ENCODE data around the gene GALNT2.

GALNT2 gene

DNA sequence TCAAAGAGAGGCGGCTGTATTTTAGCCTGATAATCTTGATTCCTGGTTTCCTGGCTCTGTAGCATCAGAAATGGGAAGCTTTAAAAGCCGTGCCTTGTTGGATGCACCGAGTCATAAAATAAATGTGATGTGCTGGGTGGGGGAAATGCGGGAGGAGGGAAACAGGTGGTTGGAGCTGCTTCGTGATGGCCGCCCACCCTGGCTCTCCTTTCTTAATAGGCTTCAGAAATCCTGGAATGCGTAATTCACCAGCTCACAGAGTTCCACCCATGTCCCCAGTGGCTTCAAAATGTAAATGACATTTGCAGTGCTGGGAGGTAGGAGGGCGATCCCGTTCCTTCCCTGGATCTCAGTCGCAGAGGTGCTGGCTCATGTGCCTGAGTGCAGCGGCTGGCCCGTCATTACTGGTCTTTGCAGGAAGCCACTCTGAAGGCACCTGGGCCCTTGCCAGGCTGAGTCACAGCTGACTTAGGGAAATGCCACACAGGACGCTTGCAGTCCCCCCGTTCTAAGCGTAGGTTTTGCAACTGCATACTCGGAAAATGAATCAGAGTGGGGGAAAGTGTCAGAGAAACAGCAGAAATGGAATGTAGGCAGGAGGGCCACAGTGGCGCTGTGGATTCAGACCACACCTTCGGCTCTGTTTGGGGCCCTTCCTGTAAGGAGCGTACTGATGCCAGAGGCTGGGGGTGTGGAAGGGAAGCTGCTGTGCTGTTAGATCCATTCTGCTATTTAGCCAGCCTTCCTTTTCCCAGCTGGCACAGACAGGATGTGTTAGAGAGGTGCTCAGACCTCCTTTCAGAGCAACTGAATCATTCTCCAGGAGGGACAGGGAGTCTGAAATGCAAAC, 37.6 kb downstream of the GALNT2 start:
- peak; percentile 100 for DNase-seq
- in situ Hi-C loops (cut with HindIII; ENCODE audit: low pct_ligation_motif_present, low pct_unique_long_range_greater_than_20kb, low sequenced_read_pairs): no loop called here

- DNase-seq: no peak
- in situ Hi-C loops (cut with HindIII; ENCODE audit: low pct_ligation_motif_present, low pct_unique_long_range_greater_than_20kb, low sequenced_read_pairs): no loop called here
Measured at GRCh38 chr1:230105245-230105753, 38.3 kb downstream of the GALNT2 start.

GRCh38 chr1:230105754-230106625, 39.0 kb downstream of the GALNT2 start:
- in situ Hi-C loops (cut with HindIII; ENCODE audit: low pct_ligation_motif_present, low pct_unique_long_range_greater_than_20kb, low sequenced_read_pairs): no loop called here
- DNase-seq: peak; percentile 96

- in situ Hi-C loops (cut with HindIII; ENCODE audit: low pct_ligation_motif_present, low pct_unique_long_range_greater_than_20kb, low sequenced_read_pairs): no loop called here
- no peak for DNase-seq
Measured at GRCh38 chr1:230107941-230108340, 40.9 kb downstream of the GALNT2 start.

DNA sequence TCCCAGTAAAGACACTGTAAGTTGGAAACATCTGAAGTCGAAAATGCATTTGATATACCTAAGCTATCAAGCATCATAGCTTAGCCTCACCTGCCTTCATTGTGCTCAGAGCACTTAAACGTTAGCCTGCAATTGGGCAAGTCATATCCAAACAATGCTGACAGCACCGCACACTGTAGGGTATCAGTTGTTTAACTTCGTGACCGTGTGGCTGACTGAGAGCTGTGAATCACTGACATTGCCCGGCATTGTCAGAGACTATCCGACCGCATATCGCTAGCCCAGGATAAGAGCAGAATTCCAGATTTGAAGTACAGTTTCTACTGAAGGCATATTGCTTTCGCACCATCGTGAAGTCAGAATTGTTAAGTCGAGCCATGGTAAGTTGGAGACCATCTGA, 41.5 kb downstream of the GALNT2 start:
- DNase-seq: no peak
- in situ Hi-C loops (cut with HindIII; ENCODE audit: low pct_ligation_motif_present, low pct_unique_long_range_greater_than_20kb, low sequenced_read_pairs): no loop called here

DNA sequence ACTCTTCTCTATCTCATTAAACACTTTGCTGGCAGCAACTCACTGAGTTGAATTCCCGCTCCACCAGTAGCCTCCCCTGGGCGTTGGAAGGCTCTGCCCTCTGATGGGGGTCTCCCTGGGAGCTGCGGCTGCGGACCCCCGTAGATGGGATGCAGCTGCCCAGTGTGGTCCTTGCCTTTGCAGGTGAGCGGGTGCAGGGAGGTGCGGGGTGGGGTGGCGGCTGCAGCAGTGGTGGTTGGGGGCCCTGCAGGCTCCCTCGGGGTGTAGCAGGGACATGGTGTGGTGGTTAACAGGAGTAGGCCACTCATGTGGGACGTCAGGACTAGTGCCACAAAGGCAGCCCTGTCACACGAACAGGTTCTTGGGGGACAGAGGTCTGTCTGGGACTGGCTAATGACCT, 42.0 kb downstream of the GALNT2 start:
- DNase-seq: no peak
- in situ Hi-C loops (cut with HindIII; ENCODE audit: low pct_ligation_motif_present, low pct_unique_long_range_greater_than_20kb, low sequenced_read_pairs): no loop called here

GRCh38 chr1:230109895-230110667, 43.0 kb downstream of the GALNT2 start:
- no peak for DNase-seq
- in situ Hi-C loops (cut with HindIII; ENCODE audit: low pct_ligation_motif_present, low pct_unique_long_range_greater_than_20kb, low sequenced_read_pairs): no loop called here

- no peak for DNase-seq
- in situ Hi-C loops (cut with HindIII; ENCODE audit: low pct_ligation_motif_present, low pct_unique_long_range_greater_than_20kb, low sequenced_read_pairs): no loop called here
Measured at GRCh38 chr1:230110971-230111370, 43.9 kb downstream of the GALNT2 start.

DNA sequence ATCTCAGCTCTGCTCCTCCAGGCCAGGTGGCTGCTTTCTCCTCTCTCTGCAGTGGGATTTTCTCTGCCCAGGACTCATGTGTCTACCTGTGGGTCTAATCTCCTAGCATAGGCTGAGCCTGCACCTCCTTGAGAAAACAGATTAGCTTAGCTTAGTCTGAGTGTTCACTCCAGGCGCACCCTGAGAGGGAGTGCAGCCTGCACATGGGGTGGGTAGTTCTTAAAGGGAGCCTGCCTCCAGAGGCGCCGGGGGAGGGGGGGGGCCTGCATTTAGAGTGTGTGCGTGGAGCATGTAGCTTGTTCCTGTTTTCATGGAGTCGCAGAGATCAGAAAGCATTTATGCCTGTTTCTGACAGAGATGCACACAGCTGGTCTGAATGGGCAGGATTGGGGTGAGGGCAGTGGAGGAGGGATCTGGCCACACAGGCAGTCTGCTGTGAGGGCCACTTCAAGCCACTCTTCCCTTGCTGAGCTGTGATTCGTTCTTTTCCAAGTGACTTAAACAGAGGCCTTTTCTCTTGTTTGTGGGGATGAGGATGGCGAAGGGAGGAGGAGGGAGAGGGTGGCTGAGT, 45.2 kb downstream of the GALNT2 start:
- in situ Hi-C loops (cut with HindIII; ENCODE audit: low pct_ligation_motif_present, low pct_unique_long_range_greater_than_20kb, low sequenced_read_pairs): no loop called here
- DNase-seq: no peak

DNA sequence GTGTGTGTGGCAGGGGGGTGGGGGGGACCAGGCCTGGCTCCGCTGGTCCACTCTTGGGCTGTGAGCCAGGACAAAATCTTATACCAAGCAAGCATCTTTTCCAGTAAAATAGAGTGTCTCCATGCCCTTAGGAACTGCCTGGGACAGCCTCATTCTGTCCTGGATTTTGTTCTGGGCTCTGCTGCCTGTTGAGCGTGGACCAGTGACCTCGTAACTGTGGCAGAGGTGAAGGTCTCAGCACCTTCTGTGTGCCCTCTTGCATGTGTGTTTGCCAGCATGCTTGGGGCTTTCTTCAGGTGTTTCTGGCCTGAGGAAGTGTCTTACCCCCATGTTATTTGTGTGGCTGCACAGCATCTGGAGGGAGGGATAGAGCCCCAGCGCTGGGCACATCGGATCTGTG, 45.7 kb downstream of the GALNT2 start:
- DNase-seq: no peak
- in situ Hi-C loops (cut with HindIII; ENCODE audit: low pct_ligation_motif_present, low pct_unique_long_range_greater_than_20kb, low sequenced_read_pairs): no loop called here

DNA sequence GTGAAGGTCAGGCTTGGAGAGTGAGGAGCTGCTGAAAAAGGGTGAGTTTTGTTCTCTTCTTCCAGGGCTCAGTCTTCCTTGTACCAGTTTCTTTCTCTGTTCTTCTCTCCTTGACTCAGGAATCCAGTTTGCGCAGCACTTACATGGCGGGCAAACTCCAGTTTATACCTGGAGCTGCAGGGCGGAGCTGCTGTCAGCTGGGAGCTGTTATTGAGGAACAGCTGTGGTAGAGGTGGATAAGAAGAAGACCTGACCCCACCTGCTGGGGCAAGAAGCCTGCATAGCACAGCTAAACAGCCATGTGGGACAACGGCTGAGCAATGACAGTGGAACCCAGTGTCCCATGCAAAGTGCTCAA, 46.2 kb downstream of the GALNT2 start:
- DNase-seq: no peak
- in situ Hi-C loops (cut with HindIII; ENCODE audit: low pct_ligation_motif_present, low pct_unique_long_range_greater_than_20kb, low sequenced_read_pairs): no loop called here

- in situ Hi-C loops (cut with HindIII; ENCODE audit: low pct_ligation_motif_present, low pct_unique_long_range_greater_than_20kb, low sequenced_read_pairs): no loop called here
- peak; percentile 87 for DNase-seq
Measured at GRCh38 chr1:230113593-230114236, 46.7 kb downstream of the GALNT2 start.

DNA sequence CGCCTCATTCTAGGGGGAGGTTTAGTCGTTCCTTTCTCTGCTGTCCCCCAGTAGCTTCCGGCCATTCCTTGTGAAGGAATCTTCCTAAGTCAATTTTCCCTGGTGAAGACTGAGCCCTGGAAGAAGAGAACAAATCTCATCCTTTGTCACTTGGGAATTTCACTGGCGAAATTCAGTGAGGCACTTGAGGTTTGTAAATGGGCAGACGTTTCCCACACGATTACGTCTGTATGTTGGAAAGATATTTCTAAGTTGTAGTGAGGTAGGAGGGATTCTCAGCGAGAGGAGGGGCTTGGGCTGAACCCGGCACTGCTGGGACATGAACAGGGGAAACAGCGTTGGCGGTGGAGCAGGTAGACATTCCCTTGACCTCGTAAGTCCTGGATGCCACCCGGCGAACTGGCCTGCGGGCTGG, 47.2 kb downstream of the GALNT2 start:
- in situ Hi-C loops (cut with HindIII; ENCODE audit: low pct_ligation_motif_present, low pct_unique_long_range_greater_than_20kb, low sequenced_read_pairs): no loop called here
- no peak for DNase-seq

- in situ Hi-C loops (cut with HindIII; ENCODE audit: low pct_ligation_motif_present, low pct_unique_long_range_greater_than_20kb, low sequenced_read_pairs): no loop called here
- no peak for DNase-seq
Measured at GRCh38 chr1:230117694-230118093, 50.7 kb downstream of the GALNT2 start.

DNA sequence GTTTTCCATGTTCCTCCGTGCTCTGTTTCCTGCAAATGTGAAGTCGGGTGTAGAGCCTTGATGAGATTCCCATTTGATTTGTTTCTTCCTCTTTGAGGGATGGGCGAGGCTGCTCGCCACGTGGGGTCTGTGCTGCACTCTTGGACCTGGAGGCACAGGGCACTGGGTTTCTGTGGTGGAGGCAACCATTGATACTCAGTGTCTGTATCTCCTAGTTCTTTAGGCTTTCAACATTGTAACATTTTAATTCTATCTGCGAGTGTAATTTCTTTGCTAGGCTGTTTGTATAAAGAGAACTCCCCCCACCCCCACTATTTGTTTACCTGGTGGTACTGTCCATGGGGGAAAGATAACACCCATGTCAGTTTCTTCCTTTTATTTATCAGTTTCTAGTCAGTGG, 52.3 kb downstream of the GALNT2 start:
- DNase-seq: no peak
- in situ Hi-C loops (cut with HindIII; ENCODE audit: low pct_ligation_motif_present, low pct_unique_long_range_greater_than_20kb, low sequenced_read_pairs): no loop called here

DNA sequence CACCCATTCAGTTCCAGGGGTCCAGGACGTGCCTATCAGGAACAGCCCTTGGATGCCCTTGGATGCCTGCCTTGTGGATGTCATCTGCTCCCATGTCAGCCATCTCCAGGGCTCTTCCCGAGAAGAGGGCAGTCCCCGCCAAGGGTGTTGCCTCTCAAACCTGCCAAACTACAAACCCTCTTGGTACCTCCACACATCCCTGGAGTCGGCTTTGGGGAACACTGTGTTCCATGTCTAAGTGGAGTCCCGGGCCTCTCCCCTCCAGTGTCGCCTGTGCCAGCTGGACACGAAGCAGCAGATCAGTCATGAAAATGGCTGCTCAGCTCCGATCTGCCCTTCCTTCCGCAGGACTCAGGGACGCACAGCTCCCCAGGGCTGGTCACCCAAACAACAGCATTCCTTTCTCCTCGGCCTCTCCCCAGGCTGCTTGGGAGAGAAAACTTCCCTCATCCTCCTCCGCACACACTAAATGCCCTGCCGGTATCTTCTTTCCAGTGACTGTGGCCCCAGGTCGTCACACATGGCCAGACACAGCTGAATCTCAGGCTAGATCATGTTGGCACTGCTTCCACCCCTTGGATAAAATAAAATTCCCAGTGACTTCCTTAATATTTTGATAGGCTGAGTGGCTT, 53.4 kb downstream of the GALNT2 start:
- DNase-seq: no peak
- in situ Hi-C loops (cut with HindIII; ENCODE audit: low pct_ligation_motif_present, low pct_unique_long_range_greater_than_20kb, low sequenced_read_pairs): no loop called here

- in situ Hi-C loops (cut with HindIII; ENCODE audit: low pct_ligation_motif_present, low pct_unique_long_range_greater_than_20kb, low sequenced_read_pairs): no loop called here
- peak; percentile 53 for DNase-seq
Measured at GRCh38 chr1:230120921-230121381, 53.9 kb downstream of the GALNT2 start.

DNA sequence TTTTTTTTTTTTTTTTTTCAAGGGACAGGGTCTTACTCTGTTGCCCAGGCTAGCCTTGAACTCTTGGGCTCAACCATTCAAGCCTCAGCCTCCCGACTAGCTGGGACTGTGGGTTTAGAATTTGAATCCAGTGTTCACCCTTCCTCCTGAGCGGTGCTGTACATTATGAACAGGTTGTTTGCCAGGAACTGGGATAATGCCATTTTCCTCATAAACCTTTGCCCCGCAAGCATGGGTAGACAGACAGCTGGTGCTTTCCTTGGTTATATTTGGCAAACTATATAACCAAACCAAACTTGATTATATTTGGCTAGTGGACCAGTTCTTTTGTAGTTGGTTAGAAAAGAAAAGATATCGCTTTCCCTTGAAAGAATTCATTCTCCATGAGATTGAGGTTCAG, 54.9 kb downstream of the GALNT2 start:
- in situ Hi-C loops (cut with HindIII; ENCODE audit: low pct_ligation_motif_present, low pct_unique_long_range_greater_than_20kb, low sequenced_read_pairs): no loop called here

More for the DNA sequence above, 54.9 kb downstream of the GALNT2 start:
- DNase-seq: no peak
